ENCODE measurements around the gene ADAM12. TPM values are rescaled to one million over a fixed set of nuclear protein-coding genes. Genes with fewer than 3 reads are reported as not detected.

ADAM12 gene
- total and polyA plus RNA-seq, 9 of the 15 experiments (the other 6 are each of a cell fraction or from before 2014, with no cell fraction given): not detected

DNA sequence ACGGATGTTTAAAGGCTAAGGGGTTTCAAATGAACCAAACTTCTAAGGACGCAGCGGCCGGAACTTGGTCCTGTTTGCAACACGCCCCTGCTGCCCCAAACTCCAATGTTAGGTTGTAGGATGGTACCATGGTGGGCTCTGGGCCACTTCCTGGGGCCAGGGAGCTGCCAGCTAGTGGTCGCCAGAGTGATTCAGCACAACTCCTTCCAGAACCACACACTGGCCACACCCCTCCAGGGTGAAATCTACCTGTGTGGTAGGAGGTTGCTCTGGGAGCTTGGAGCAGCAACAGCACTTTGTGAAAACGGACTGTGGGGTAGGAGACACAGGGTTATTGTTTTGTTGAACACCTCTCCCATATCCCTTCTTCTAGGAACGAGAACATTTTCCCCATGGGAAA lies 330.8 kb downstream of the ADAM12 start:
- H3K9me1 ChIP-seq (ENCODE audit: control insufficient read depth, insufficient read depth, low read length): no peaks in the 10 kb centered on the region
- intact Hi-C loops (cut with micrococcal nuclease): no loop called here
- no peaks in the 10 kb centered on the region for H3K9me3 ChIP-seq (replicated peaks; ENCODE audit: control insufficient read depth, insufficient read depth, low read depth, low read length)
- in situ Hi-C loops (cut with MboI): no loop called here
- no peak overlapping the region for H3K9ac ChIP-seq (ENCODE audit: insufficient read depth in 1 of 2, low read depth in 2 of 2, low read length in 2 of 2)
- H3K4me1 ChIP-seq (replicated peaks in 1 of 2; ENCODE audit: control insufficient read depth in 2 of 2, insufficient read depth in 2 of 2, low read length in 2 of 2): no peaks in the 10 kb centered on the region
- H3K27ac ChIP-seq (ENCODE audit: extremely low read depth, low read depth, low read length): no peak overlapping the region
- H2AFZ ChIP-seq (ENCODE audit: low read depth, low read length): no peak overlapping the region
- H3K4me2 ChIP-seq (ENCODE audit: insufficient read depth, low read length): no peak overlapping the region
- POLR2A ChIA-PET: no interaction called here
- H3K36me3 ChIP-seq (ENCODE audit: control insufficient read depth, insufficient read depth, low read length): no peaks in the 10 kb centered on the region
- no peaks in the 10 kb centered on the region; the same call in 1 of the 2 replicates for H4K20me1 ChIP-seq (replicated peaks; ENCODE audit: control insufficient read depth, insufficient read depth, low read length)
- peaks cover 0 to 23% of the 10 kb centered on the region in 2 experiments; a peak in 2 of 5 replicates for H3K27me3 ChIP-seq (ENCODE audit: control insufficient read depth in 2 of 2, insufficient read depth in 2 of 2, low read length in 2 of 2)
- BruUV-seq (replicated peaks): no TSS peak
- H3K4me3 ChIP-seq: no peak overlapping the region
- TF ChIP-seq MXI1 (IDR thresholded peaks at IDR 0.05; ENCODE audit: low read depth, low read length) (no peak), KDM5B (IDR thresholded peaks at IDR 0.05; ENCODE audit: insufficient replicate concordance, low read depth, low read length) (no peak), NCOA6 (IDR thresholded peaks at IDR 0.05) (no peak), SIX5 (IDR thresholded peaks at IDR 0.05; ENCODE audit: borderline replicate concordance in 1 of 2, insufficient read depth in 1 of 2, low read depth in 1 of 2, low read length in 2 of 2) (no peak), TEAD4 (IDR thresholded peaks at IDR 0.05; ENCODE audit: low read length) (no peak), TEAD4 (CRISPR knock-in tag; IDR thresholded peaks at IDR 0.05; ENCODE audit: borderline replicate concordance) (no peak), ZNF124 (CRISPR knock-in tag; IDR thresholded peaks at IDR 0.05) (no peak), SMAD1 (IDR thresholded peaks at IDR 0.05; ENCODE audit: low read depth, low read length, partially characterized antibody) (no peak), BMI1 (IDR thresholded peaks at IDR 0.05; ENCODE audit: low read length) (no peak)
- TF ChIP-seq, protein P1, sequence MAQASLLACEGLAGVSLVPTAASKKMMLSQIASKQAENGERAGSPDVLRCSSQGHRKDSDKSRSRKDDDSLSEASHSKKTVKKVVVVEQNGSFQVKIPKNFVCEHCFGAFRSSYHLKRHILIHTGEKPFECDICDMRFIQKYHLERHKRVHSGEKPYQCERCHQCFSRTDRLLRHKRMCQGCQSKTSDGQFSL (CRISPR knock-in tag; IDR thresholded peaks at IDR 0.05): no peak
- TF ChIP-seq, protein P1 (tag; IDR thresholded peaks at IDR 0.05): no peak
- TF ChIP-seq, protein P2, sequence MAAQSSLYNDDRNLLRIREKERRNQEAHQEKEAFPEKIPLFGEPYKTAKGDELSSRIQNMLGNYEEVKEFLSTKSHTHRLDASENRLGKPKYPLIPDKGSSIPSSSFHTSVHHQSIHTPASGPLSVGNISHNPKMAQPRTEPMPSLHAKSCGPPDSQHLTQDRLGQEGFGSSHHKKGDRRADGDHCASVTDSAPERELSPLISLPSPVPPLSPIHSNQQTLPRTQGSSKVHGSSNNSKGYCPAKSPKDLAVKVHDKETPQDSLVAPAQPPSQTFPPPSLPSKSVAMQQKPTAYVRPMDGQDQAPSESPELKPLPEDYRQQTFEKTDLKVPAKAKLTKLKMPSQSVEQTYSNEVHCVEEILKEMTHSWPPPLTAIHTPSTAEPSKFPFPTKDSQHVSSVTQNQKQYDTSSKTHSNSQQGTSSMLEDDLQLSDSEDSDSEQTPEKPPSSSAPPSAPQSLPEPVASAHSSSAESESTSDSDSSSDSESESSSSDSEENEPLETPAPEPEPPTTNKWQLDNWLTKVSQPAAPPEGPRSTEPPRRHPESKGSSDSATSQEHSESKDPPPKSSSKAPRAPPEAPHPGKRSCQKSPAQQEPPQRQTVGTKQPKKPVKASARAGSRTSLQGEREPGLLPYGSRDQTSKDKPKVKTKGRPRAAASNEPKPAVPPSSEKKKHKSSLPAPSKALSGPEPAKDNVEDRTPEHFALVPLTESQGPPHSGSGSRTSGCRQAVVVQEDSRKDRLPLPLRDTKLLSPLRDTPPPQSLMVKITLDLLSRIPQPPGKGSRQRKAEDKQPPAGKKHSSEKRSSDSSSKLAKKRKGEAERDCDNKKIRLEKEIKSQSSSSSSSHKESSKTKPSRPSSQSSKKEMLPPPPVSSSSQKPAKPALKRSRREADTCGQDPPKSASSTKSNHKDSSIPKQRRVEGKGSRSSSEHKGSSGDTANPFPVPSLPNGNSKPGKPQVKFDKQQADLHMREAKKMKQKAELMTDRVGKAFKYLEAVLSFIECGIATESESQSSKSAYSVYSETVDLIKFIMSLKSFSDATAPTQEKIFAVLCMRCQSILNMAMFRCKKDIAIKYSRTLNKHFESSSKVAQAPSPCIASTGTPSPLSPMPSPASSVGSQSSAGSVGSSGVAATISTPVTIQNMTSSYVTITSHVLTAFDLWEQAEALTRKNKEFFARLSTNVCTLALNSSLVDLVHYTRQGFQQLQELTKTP (IDR thresholded peaks at IDR 0.05; ENCODE audit: low read depth in 1 of 2, partially characterized antibody in 2 of 2): no peak
- DNase-seq (ENCODE audit: extremely low read depth in 1 of 4, low spot score in 3 of 4): no peak
- 10% methylated on average over 8 of the region's 8 CpGs for whole genome bisulfite sequencing (ENCODE audit: insufficient coverage, low coverage, missing lambda C conversion rate)
- no peaks in the 10 kb centered on the region for H3K79me2 ChIP-seq (ENCODE audit: control insufficient read depth, insufficient read depth, low read length)
- CTCF ChIA-PET (ENCODE audit: low intra/inter-chr PET ratio): no interaction called here
- no peak for ATAC-seq
- FAIRE-seq: no peak

Data from K562 (cell line).